Thyroid gland (tissue), 4 donors: ENCODE results near the gene SIK3.

Source experiments
- CTCF ChIP-seq, 6 experiments: fragments of 200-600 bp in 3 of 6; fragments of 450-650 bp in 3 of 6; sonication (generic) in 3 of 6; IDR thresholded peaks; one replicate each; pipeline ENCODE4 v1.5.1; 2016 to 2019; ENCODE audit warnings: antibody characterized with exemption in 6 of 6, mild to moderate bottlenecking in 2 of 6, inconsistent platforms in 1 of 6, moderate library complexity in 1 of 6
- POLR2A ChIP-seq, 2 donors: fragments of 450-650 bp; IDR thresholded peaks; one replicate each; pipeline ENCODE4 v1.6.1; 2017; ENCODE audit warnings: antibody characterized with exemption in 2 of 2, mild to moderate bottlenecking in 2 of 2, moderate library complexity in 1 of 2

GRCh38 chr11:117122556-117122955 lies 24.3 kb upstream of the SIK3 start:
- no peak for TF ChIP-seq CTCF (IDR thresholded peaks at IDR 0.05)
- no peak for TF ChIP-seq POLR2A (IDR thresholded peaks at IDR 0.05)
